ENCODE measurements around the gene ITPRIPL1.

Gene ITPRIPL1

GRCh38 chr2:96330407-96330806 lies 5.3 kb downstream of the ITPRIPL1 start:
- H3K9me3 Mint-ChIP-seq, result no peaks in the 10 kb centered on the region
- H3K27me3 Mint-ChIP-seq, result no peaks in the 10 kb centered on the region
- DNase-seq (no peak), ATAC-seq (no peak)
- H3K27ac Mint-ChIP-seq, result no peak overlapping the region
- peaks cover 40% of the 10 kb centered on the region for H3K36me3 Mint-ChIP-seq (ENCODE audit: low read depth)
- H3K4me1 Mint-ChIP-seq, result peaks cover 50% of the 10 kb centered on the region
- no peak overlapping the region for H3K4me3 Mint-ChIP-seq

GRCh38 chr2:96333708-96334107 lies 8.6 kb downstream of the ITPRIPL1 start:
- Mint-ChIP-seq H3K27me3 (no peaks in the 10 kb centered on the region), H3K4me3 (peak overlapping the region; percentile 19), H3K36me3 (ENCODE audit: low read depth) (peaks cover 31% of the 10 kb centered on the region), H3K4me1 (peaks cover 44% of the 10 kb centered on the region), H3K27ac (peak overlapping the region; percentile 9), H3K9me3 (no peaks in the 10 kb centered on the region)
- no peak for DNase-seq
- no peak for ATAC-seq

DNA sequence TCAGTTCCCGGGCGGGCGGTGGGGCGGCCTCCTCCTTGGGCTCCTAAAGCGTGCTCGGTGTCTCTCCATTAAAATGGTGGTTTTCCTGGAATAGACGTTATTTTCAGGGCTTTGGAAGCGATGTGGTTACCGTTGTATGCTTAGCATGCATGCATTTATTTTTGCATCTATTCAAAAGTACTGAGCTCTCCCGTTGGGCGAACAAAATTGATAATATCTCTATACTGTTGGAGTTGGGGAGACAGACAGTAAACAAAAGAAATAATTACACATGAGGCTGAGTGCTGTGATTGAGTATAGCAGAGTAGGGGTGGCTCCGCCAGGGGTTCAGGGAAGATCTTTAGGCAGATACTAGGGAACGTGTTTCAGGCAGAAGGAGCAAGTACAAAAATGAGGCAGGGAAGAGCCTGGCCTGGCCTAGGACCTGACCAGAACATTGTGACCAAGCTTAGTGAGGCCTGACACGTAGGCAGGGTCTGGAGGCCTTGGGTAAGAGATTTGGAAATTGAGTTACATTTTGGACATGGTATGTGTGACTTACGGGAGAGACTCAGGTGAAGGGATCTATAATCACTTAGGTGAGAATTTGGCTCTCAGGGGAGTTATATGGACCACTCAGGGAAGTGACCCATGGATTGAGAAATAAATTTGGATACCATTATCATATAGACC lies 11.1 kb downstream of the ITPRIPL1 start:
- Mint-ChIP-seq H3K9me3 (no peaks in the 10 kb centered on the region), H3K36me3 (ENCODE audit: low read depth) (peaks cover 34% of the 10 kb centered on the region), H3K4me1 (peaks cover 56% of the 10 kb centered on the region), H3K4me3 (peak overlapping the region; percentile 99), H3K27ac (peak overlapping the region; percentile 83), H3K27me3 (no peaks in the 10 kb centered on the region)
- DNase-seq (no peak), ATAC-seq (no peak)

GRCh38 chr2:96336873-96337272 lies 11.8 kb downstream of the ITPRIPL1 start:
- no peak for DNase-seq

DNA sequence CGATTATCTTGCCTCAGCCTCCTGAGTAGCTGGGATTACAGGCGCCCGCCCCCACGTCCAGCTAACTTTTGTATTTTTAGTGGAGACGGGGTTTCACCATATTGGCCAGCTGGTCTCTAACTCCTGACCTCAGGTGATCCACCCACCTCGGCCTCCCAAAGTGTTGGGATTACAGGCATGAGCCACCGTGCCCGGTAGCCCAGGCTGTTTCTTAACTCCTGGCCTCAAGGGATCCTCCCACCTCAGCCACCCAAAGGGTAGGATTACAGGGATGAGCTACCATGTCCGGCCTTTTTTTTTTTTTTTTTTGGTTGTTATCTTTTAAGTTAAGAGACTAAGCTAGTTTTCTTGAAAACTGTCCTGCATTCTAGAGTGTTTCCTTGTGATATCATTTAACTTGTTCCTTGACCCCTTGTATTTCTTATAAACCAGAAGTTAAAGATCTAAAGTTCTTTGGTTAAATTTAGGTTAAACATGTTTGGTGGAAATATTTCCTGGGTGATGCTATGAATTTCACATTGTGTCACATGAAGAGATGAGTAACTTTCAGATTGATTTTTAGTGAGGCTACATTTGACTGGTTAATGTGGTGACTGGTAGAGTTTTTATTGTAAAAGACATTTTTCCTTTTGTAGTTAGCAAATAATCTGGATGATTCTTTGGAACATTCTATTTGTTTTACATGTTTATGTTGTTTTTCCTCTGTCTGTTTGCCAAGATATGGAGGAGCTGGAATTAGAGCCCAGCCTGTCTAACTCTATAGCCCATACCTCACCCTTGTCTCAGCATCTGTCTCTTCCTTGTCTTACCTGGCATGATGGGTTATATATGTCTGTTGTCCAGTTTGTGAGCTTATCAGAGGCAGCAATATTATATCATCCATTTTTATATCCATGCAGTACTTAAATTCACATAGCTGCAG lies 15.6 kb downstream of the ITPRIPL1 start:
- peak overlapping the region; percentile 40 for H3K27ac Mint-ChIP-seq
- ATAC-seq, result no peak
- H3K36me3 Mint-ChIP-seq (ENCODE audit: low read depth), result peaks cover 76% of the 10 kb centered on the region
- peak overlapping the region; percentile 35 for H3K4me3 Mint-ChIP-seq
- no peaks in the 10 kb centered on the region for H3K9me3 Mint-ChIP-seq
- DNase-seq, result no peak
- H3K27me3 Mint-ChIP-seq, result no peaks in the 10 kb centered on the region
- H3K4me1 Mint-ChIP-seq, result peaks cover 70% of the 10 kb centered on the region

More at GRCh38 chr2:96336873-96337272, 11.8 kb downstream of the ITPRIPL1 start:
- H3K36me3 Mint-ChIP-seq (ENCODE audit: low read depth), result peaks cover 41% of the 10 kb centered on the region
- no peaks in the 10 kb centered on the region for H3K27me3 Mint-ChIP-seq
- no peaks in the 10 kb centered on the region for H3K9me3 Mint-ChIP-seq
- H3K4me1 Mint-ChIP-seq, result peaks cover 63% of the 10 kb centered on the region
- H3K27ac Mint-ChIP-seq, result peak overlapping the region; percentile 83
- ATAC-seq, result no peak
- H3K4me3 Mint-ChIP-seq, result peak overlapping the region; percentile 99

GRCh38 chr2:96341641-96342040 lies 16.5 kb downstream of the ITPRIPL1 start:
- ATAC-seq (no peak), DNase-seq (no peak)
- Mint-ChIP-seq H3K27ac (peak overlapping the region; percentile 40), H3K36me3 (ENCODE audit: low read depth) (peaks cover 78% of the 10 kb centered on the region), H3K27me3 (no peaks in the 10 kb centered on the region), H3K4me3 (no peak overlapping the region), H3K4me1 (peaks cover 63% of the 10 kb centered on the region), H3K9me3 (no peaks in the 10 kb centered on the region)

- H3K4me1 Mint-ChIP-seq, result peaks cover 58% of the 10 kb centered on the region
- peak; percentile 74 for ATAC-seq
- DNase-seq, result no peak
Observed at GRCh38 chr2:96342085-96342484, 17.0 kb downstream of the ITPRIPL1 start.

GRCh38 chr2:96344011-96344410 lies 18.9 kb downstream of the ITPRIPL1 start:
- Mint-ChIP-seq H3K4me1 (peaks cover 48% of the 10 kb centered on the region), H3K9me3 (no peaks in the 10 kb centered on the region), H3K4me3 (no peak overlapping the region), H3K27me3 (no peaks in the 10 kb centered on the region), H3K27ac (no peak overlapping the region), H3K36me3 (ENCODE audit: low read depth) (peaks cover 74% of the 10 kb centered on the region)
- ATAC-seq (peak; percentile 73), DNase-seq (no peak)

More at GRCh38 chr2:96342085-96342484, 17.0 kb downstream of the ITPRIPL1 start:
- Mint-ChIP-seq H3K9me3 (no peaks in the 10 kb centered on the region), H3K27ac (no peak overlapping the region), H3K27me3 (no peaks in the 10 kb centered on the region), H3K36me3 (ENCODE audit: low read depth) (peaks cover 77% of the 10 kb centered on the region), H3K4me3 (no peak overlapping the region)

- Mint-ChIP-seq H3K27me3 (no peaks in the 10 kb centered on the region), H3K9me3 (no peaks in the 10 kb centered on the region), H3K27ac (no peak overlapping the region), H3K36me3 (ENCODE audit: low read depth) (peaks cover 78% of the 10 kb centered on the region), H3K4me1 (peaks cover 39% of the 10 kb centered on the region), H3K4me3 (no peak overlapping the region)
- ATAC-seq (no peak), DNase-seq (no peak)
Observed at GRCh38 chr2:96345438-96345837, 20.3 kb downstream of the ITPRIPL1 start.

- H3K4me3 Mint-ChIP-seq, result no peak overlapping the region
- H3K9me3 Mint-ChIP-seq, result no peaks in the 10 kb centered on the region
- peaks cover 34% of the 10 kb centered on the region for H3K4me1 Mint-ChIP-seq
- no peak for ATAC-seq
- DNase-seq, result no peak
- H3K27me3 Mint-ChIP-seq, result no peaks in the 10 kb centered on the region
- H3K27ac Mint-ChIP-seq, result no peak overlapping the region
- peaks cover 81% of the 10 kb centered on the region for H3K36me3 Mint-ChIP-seq (ENCODE audit: low read depth)
Observed at GRCh38 chr2:96345868-96346462, 20.8 kb downstream of the ITPRIPL1 start.

DNA sequence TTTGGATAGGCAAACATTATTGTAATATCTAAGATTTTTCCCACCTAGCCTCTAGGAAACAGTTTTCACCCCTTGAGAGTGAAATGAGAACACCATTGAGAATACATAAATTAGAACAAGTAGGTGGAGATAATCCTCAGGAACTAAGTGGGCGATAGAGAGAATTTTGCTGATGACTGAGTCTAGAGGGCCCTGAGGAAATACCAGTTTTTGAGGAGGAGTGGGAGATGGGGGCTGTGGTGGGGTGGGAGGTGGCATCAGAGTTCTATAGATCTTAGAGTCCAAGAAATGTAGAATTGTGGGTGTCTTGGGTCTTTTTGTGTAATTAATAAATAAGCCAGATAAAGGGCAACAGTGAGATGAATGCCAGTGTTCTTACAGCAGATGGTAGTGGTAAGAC lies 22.3 kb downstream of the ITPRIPL1 start:
- ATAC-seq (no peak), DNase-seq (no peak)
- Mint-ChIP-seq H3K27ac (no peak overlapping the region), H3K36me3 (ENCODE audit: low read depth) (peaks cover 79% of the 10 kb centered on the region), H3K27me3 (no peaks in the 10 kb centered on the region), H3K4me3 (no peak overlapping the region), H3K9me3 (no peaks in the 10 kb centered on the region), H3K4me1 (peaks cover 20% of the 10 kb centered on the region)

DNA sequence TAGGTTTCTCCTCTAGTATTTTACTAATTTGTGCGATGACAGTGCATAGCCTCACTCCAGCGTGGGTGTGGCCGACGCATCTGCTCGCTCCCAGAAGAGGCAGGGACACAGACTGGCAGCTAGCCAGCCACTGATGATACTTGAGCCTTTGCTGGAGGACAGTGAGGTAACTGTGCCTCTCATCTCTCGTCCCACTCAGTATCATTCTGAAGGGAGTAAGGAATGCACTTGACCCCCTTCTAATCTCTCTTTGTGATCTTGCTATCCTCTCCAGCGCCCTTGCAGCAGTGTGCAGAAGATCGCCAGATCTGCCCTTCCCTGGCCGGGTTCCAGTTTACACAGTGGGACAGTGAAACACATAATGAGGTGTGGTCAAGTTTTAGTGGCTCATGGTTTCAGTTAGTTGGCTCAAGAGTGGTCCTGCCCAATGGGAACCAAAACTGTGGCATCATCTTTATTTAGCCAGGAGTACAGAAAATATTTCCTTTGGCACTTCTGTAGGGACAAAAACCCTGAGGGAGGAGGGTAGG lies 28.0 kb downstream of the ITPRIPL1 start:
- Mint-ChIP-seq H3K27ac (no peak overlapping the region), H3K9me3 (no peaks in the 10 kb centered on the region), H3K27me3 (no peaks in the 10 kb centered on the region), H3K4me1 (no peaks in the 10 kb centered on the region), H3K4me3 (no peak overlapping the region), H3K36me3 (ENCODE audit: low read depth) (peaks cover 70% of the 10 kb centered on the region)
- ATAC-seq (no peak), DNase-seq (no peak)

GRCh38 chr2:96353606-96354101 lies 28.5 kb downstream of the ITPRIPL1 start:
- H3K27me3 Mint-ChIP-seq, result no peaks in the 10 kb centered on the region
- H3K27ac Mint-ChIP-seq, result no peak overlapping the region
- H3K9me3 Mint-ChIP-seq, result no peaks in the 10 kb centered on the region
- H3K4me3 Mint-ChIP-seq, result no peak overlapping the region
- no peaks in the 10 kb centered on the region for H3K4me1 Mint-ChIP-seq
- H3K36me3 Mint-ChIP-seq (ENCODE audit: low read depth), result peaks cover 70% of the 10 kb centered on the region
- DNase-seq, result no peak
- no peak for ATAC-seq

- Mint-ChIP-seq H3K9me3 (no peaks in the 10 kb centered on the region), H3K36me3 (ENCODE audit: low read depth) (peaks cover 70% of the 10 kb centered on the region), H3K4me1 (no peaks in the 10 kb centered on the region), H3K27me3 (no peaks in the 10 kb centered on the region), H3K27ac (no peak overlapping the region), H3K4me3 (no peak overlapping the region)
- DNase-seq (no peak), ATAC-seq (no peak)
Observed at GRCh38 chr2:96354492-96354891, 29.4 kb downstream of the ITPRIPL1 start.

Data from activated naive CD8-positive, alpha-beta T cell treated with anti-CD3 and anti-CD28 coated beads, Interleukin-2, amount 50 U/mL, for 24 hours (primary cell).